Fibroblast of skin of scalp (primary cell): ENCODE measurements around the gene CGNL1.
A peak's percentile ranks its signal among the peaks of the same experiment; 100 is the strongest.

Experiments
- DNase-seq: peaks from one replicate; pipeline ENCODE4 v3.0.0-alpha.2; 2013

CGNL1 gene

DNA sequence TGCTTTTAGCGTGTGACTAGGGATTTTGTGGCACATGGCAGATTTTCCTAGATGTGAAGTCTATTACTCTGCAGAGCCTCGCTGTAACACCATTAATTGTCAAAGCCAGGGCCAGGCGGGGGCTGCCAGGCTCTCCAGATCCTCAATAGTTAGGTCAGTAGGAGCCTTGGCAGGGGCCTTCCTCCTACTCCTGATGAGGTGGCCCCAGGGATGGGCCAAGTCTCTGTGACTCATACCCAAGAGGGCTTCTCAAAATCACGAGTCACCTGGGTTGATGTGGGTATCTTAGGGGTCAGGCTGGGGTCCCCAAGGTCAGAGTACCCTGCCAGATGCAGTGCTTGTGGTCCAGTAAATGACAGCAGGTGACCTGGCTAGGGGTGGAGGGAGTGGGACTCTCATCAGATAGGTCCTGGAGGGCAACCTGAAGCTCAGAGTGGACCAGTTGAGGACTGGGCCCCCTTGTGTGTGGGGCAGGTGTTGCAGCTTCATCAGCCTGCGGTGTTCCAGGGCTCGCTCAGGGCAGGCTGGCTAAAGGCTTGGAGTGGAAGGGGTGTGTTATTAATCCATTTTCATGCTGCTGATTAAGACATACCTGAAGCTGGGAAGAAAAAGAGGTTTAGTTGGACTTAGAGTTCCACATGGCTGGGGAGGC is 126.9 kb downstream of the CGNL1 start:
- DNase-seq = no peak

- DNase-seq = peak; percentile 60
Measured at GRCh38 chr15:57503911-57504598, 127.8 kb downstream of the CGNL1 start.

GRCh38 chr15:57504599-57504940 is 128.3 kb downstream of the CGNL1 start:
- DNase-seq = no peak

DNA sequence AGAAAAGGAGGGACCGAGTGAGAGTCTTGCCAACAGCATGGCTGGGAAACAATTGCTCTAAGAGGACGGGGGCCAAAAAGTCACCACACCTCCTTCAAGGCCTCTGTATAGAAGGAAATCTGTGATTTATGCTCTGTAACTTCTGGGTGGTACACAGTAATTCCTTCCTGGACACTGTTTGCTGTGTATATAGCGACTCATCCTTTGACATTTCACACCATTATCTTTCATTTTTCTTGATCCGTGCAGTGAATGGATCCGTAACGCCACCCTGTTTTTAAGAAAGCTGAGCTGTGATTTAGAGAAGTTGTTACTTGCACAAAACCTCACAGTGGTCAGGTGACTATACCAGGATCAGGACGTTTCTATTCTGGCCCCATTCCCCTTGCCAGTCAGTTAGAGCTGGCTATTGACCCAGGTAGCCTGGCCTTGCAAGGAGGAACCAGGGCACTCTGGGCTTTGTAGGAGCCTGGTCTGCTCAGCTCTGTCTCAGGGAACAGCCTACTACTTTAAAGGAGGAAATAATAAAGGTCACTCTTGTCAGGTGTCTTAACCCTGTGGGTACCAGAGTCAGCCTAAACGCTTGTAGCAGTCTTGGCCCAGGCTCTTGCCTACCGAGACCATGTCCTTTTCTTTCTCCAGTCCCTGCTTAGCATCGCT is 128.9 kb downstream of the CGNL1 start:
- peak; percentile 63 for DNase-seq

GRCh38 chr15:57505949-57506391 is 129.7 kb downstream of the CGNL1 start:
- peak; percentile 80 for DNase-seq

- peak; percentile 32 for DNase-seq
Measured at GRCh38 chr15:57506422-57506821, 130.1 kb downstream of the CGNL1 start.

GRCh38 chr15:57507111-57507510 is 130.8 kb downstream of the CGNL1 start:
- DNase-seq = no peak

- peak; percentile 55 for DNase-seq
Measured at GRCh38 chr15:57509126-57509525, 132.8 kb downstream of the CGNL1 start.

DNA sequence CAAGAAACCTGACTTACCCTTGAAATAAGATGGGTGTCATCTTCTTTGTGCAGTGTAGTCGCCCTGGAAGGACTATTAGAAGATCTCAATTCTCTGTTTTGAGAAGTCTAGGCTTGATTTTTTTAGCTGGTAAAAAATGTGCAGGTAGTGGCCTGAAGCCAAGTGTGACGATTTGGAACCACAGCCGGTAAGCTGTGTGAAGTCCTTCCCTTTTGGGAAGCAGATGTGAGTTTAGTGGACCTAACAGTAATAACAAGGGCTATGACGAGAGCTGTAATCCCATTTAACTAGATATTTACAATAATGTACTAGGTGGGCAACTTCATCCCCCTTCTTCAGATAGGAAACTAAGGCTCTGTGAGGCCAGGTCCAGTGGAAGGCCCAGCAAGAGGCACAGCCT is 133.7 kb downstream of the CGNL1 start:
- DNase-seq = no peak

DNA sequence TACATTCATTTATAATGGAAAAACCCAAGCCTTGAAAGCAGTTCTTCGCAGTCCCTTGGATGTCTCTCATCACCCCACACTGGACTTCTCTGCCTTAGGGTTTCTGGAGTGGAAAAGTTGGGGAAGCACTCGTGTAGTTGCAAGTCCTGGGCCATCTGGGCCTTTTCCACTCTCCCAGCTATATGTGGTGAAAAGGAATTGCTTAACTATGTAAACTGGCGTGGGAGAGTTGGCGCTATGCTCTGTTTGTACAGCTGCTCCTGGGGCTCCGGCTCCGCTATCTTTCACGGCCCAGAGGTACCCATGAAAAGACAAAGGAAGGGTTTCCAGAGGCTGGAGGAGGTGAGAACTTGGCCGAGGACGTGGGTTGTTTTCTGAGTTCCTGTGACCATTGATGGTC is 134.3 kb downstream of the CGNL1 start:
- peak; percentile 54 for DNase-seq

DNA sequence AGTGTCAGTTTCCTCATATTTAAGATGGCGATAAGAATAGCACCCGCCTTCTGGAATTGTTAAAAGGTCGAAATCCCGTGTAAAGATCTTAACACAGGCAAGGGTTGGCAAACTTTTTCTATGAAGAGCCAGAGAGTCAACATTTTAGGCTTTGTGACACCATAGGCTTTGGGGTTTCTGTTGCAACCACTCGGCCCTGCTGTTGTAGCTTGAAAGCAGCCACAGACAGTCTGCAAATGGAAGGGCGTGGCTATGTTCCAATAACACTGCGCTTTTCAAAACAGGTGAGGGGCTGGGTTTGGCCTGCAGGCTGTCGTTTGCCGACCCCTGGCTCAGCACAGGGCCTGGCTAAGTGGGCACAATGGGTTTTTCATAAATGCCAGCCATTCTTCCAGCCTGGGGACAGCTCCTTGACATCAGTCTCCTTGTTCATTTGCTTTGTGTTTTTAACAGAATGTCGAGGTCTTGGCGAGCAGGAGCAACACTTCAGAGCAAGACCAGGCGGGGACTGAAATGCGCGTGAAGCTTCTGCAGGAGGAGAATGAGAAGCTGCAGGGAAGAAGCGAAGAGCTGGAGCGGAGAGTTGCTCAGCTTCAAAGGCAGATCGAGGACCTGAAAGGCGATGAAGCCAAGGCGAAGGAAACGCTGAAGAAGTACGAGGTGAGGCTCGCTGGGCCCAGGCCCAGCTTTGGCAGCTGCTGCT is 140.2 kb downstream of the CGNL1 start:
- DNase-seq = no peak

DNA sequence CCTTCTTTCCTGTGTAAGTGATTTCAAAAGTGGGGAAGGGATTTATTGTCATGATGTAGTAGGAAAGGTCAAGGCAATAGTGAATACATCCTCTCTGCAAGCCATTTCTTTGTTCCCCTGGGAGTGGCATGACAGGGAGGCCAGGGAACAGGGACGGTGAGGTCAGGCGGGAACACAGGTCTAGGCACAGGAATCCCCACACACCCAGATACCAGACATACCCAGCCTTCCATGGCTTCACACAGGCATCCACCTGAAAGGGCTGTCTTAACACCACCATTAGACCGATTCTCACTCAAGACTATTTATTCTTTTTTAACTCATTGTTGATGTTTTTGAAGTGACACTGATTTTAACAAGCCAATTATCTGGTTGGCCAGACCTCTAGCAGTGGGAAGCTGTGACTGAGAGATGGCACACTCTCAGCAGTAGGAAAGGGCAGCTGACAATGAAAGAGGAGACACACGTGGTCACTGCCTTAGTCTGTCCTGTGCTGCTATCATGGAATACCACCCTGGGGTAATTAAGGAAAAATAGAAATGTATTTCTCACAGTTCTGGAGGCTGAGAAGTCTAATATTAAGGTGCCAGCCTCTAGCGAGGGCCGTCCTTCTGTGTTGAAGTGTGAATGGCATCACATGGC is 140.8 kb downstream of the CGNL1 start:
- DNase-seq = no peak

- DNase-seq = no peak
Measured at GRCh38 chr15:57518779-57519405, 142.6 kb downstream of the CGNL1 start.

DNA sequence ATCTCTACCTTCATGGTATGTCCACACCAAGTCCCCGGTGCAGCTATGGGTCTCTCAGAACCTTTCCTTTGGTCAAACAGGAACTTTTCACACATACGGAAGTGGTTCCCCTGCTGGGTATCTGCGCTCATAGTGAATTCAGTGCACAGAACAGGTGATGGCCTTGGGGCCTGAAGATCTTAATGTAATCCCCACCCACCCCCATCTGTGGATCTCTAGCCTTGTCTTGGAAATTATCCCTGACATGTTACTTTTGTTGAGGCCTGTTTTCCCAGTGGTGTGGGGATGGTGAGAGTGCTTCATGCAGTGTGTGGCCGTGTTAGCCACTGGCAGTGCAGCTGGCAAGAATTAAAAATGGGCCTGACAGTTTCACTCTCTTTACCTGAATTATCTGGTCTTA is 143.5 kb downstream of the CGNL1 start:
- DNase-seq = no peak

DNA sequence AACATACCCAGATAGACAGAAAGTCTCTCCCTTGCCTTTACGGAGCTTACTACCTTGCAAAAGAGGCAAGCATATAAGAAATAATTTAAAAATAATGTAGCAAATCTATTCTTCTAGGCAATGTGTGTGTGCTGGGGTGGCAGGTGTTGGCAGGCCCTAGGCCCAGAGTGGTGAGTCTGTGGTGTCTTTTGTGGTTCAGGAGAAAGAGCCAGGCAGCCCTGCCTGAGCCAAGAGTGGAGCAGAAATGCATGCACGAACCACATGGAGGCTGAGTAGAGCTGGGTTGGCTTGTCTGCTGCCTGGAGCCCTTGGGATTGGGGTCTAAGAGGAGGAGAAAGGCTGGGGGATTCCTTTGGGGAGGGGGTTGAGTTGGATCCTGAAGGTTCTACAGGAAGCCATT is 145.2 kb downstream of the CGNL1 start:
- no peak for DNase-seq

- no peak for DNase-seq
Measured at GRCh38 chr15:57522148-57522547, 145.8 kb downstream of the CGNL1 start.

DNA sequence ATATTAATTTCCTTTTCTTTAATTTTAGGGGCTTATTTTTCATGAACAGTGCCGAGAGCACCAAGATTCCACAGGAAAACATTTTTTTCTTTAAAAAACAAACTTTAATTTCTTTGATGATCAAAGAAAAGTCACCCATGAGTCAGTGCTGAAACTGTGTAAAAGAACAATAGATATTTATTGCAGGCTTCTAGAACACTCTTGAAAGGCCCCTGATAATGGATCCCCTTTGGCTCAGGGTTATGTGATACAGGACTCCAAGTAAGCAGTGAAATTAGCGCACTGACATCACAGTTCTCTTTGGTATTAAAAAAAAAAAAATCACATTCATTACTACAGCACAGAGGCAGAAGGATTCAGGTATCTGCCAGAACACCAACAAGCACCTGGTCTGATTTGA is 149.3 kb downstream of the CGNL1 start:
- no peak for DNase-seq

- no peak for DNase-seq
Measured at GRCh38 chr15:57526076-57526475, 149.8 kb downstream of the CGNL1 start.

- DNase-seq = no peak
Measured at GRCh38 chr15:57526615-57527014, 150.3 kb downstream of the CGNL1 start.

GRCh38 chr15:57527382-57528091 is 151.2 kb downstream of the CGNL1 start:
- DNase-seq = peak; percentile 94

DNA sequence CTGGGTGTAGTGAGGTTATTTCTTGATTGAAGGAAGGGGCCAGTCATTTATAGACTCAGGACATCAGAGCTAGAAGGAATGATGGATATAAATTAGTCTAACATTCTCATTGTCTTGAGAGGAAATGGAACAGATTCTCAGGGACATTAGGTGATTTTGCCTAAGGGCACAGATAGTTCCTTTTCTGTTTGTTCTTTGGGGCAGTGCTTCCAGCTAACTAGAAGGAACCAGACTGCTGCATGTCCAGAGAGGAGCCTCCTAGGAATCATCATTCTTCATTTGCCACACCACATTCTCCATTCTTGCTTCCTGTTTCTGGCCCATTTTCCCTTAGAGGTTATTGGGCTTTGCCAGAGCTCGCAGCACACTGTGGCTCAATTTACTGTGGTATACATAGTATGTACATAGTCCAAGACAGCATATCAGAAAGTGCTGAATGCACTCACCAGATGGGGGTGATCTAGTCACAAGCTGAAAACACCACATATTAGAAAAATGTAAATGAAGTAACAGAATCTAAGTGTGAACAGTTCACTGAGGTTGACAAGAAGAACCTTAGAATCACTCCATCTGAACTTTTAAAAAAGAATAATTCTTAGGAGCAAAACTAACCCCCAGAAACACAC is 152.7 kb downstream of the CGNL1 start:
- no peak for DNase-seq
